Stimulated activated CD4-positive, alpha-beta T cell treated with anti-CD3 and anti-CD28 coated beads, Interleukin-4, amount 100 ng/mL, for 4 hours (primary cell): Measurements from ENCODE around the gene KAT2B.
A peak's percentile ranks its signal among the peaks of the same experiment; 100 is the strongest.

Experiments used
- DNase-seq, 2 experiments: peaks; one replicate each; pipeline ENCODE4 v3.0.0-alpha.2; 2020

KAT2B gene

GRCh38 chr3:20066850-20067617 is 26.8 kb downstream of the KAT2B start:
- DNase-seq, result no peak

GRCh38 chr3:20068512-20069177 is 28.4 kb downstream of the KAT2B start:
- no peak for DNase-seq

GRCh38 chr3:20069178-20069532 is 28.9 kb downstream of the KAT2B start:
- DNase-seq, result no peak

DNA sequence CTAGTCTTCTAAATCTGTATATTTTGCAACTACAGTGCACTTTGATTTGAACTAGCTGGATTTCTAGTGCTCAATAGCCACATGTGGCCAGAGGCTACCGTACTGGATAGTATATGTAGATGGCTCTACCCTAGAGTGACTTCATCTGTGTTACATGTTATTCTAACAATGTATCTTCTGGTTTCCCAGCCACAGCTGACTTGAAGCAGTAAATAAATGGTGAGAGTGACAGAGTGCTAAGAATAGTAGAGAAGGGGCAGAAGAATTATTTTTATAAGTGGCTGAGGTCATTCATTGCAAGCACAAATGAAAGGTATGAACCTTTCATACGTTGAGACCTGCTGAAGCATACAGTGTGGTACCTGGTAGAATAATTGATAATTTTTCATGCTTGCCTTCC is 30.9 kb downstream of the KAT2B start:
- no peak for DNase-seq

- DNase-seq, result no peak
Measured at GRCh38 chr3:20072422-20072821, 32.2 kb downstream of the KAT2B start.

GRCh38 chr3:20073068-20073467 is 32.8 kb downstream of the KAT2B start:
- DNase-seq, result no peak

- no peak for DNase-seq
Measured at GRCh38 chr3:20073683-20074082, 33.4 kb downstream of the KAT2B start.

GRCh38 chr3:20074226-20075063 is 34.2 kb downstream of the KAT2B start:
- DNase-seq, result no peak

DNA sequence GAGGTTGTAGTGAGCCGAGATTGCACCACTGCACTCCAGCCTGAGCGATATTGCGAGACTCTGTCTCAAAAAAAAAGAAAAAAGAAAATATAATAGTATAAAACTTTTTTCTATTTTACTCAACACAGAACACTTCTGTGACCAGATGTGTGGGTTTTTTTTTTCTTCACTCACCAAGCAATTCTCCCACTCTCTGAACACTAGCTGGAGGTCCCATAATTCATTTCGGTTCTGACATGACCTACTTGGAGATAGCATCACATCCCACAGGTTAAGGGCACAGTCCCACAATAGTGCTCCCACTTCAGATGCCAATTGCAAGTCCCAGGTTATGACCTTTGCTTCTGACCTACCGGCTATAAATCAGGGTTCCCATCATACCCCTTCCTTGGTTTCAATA is 35.0 kb downstream of the KAT2B start:
- DNase-seq, result no peak

- DNase-seq, result no peak
Measured at GRCh38 chr3:20076296-20076997, 36.2 kb downstream of the KAT2B start.

DNA sequence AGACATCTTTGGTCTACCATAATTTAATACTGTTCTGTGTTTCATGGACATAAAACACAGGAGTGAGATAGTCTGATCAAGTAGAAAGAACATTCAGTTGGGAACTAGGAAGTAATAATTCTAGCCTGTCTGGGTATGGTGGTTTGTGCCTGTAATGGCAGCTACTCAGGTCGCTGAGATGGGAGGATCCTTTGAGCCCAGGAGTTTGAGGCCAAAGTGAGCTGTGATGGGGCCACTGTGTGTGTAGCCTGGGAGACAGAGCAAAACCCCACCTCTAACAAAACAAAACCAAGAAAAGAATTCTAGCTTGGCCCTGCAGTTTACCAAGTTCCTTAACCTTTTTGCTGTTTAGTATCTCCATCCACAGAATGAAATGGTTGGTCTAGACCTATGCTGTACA is 36.8 kb downstream of the KAT2B start:
- no peak for DNase-seq

- no peak for DNase-seq
Measured at GRCh38 chr3:20078194-20078714, 38.0 kb downstream of the KAT2B start.

DNA sequence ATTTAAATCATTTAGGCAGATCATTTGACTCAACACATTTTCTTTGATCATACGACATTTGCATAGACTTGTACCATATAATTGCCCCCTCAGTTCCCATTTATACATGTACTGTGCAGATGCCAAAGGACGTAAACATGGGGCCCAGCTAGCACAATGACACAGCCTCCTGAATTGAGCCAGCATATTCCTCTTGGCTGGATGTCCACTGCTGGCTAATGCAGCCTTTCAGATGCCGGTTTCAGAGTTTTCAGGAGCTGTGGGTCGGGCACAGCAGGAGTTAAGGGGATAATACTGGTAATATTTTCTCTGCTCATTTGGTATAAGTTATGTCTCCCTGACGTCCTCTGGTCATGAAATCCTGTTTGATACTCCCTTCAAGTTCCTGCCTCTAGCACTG is 39.4 kb downstream of the KAT2B start:
- no peak for DNase-seq

- DNase-seq, result peak in 1 of 2 experiments; percentile 8
Measured at GRCh38 chr3:20080956-20081554, 40.8 kb downstream of the KAT2B start.

DNA sequence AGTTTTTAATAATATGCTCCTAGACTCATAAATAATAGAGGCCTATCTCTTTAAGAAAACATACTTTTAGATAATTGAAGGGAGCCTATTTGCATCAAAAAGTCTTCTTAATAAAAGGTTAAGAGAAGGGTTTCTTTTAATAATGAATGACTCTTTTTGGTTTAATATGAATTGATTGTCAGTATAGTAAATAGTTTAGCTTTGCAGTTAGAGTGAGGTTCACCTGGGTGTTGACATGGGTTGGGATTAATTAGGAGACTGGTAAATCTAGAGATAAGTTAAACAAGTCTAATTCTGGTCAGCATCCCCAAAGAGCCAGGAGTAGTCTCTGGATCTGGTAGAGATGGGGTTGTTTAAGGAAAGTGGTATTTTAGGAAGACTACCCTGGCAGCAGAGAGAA is 43.0 kb downstream of the KAT2B start:
- DNase-seq, result no peak

- no peak for DNase-seq
Measured at GRCh38 chr3:20083953-20084352, 43.7 kb downstream of the KAT2B start.

DNA sequence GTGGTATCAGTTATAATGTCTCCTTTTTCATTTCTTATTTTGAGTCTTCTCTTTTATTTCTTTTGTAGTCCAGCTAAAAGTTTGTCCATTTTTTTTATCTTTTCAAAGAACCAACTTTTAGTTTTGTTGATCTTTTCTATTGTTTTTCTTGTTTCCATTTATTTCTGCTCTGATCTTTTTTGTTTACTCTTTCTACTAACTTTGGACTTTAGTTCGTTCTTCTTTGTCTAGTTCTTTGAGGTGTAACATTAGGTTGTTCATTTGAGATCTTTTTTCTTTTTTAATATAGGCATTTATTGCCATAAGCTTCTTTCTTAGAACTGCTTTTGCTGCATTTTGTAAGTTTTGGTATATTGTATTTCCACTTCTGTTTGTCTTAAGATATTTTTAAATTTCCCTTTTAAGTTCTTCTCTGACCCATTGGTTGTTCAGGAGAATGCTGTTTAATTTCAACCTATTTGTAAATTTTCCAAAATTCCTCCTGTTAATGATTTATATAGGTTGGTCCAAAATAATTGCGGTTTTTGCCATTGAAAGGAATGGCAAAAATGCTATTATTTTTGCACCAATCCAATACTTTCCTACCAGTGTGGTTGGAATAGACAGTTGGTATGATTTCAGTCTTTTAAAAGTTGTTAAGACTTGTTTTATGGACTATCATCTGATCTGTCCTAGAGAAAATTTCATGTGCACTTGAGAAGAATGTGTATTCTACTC is 51.2 kb downstream of the KAT2B start:
- DNase-seq, result no peak

DNA sequence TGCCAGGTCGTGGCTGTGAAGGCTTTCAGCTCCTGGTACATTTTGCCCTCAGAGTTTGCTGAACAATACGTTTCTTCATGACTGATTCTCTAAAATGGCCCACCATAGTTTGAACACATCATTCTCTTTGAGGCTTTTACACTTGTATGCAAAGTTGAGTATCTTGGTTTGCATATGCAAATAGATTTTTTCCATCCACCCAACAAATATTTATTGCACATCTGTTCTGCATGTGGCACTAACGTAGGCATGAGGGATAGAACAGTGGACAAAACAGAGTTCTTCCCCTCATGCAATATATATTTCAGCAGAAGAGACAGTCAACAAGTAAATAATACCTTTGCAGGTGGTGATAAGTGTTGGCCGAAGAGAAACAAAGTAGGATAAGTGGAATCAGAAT is 55.2 kb downstream of the KAT2B start:
- DNase-seq, result no peak

GRCh38 chr3:20096135-20096685 is 56.0 kb downstream of the KAT2B start:
- DNase-seq, result no peak

DNA sequence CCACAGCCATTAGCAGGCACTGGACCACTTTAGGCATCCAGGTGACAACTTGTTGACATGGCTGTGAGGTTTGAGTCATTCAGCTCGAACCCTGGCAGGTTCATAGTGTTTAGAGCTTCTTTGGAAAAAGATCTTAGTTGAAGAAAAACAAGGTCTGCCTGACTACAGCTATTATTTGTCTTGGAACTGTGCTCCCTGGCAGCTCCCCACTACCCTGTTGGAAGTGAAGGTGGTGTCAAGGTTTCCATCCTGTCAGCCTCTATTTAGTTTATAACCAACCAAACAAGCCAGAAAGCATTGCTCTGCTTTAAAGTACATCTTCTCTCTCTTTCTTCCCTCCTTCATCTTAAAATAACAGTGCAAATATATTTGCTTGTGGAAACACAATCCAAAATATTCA is 56.8 kb downstream of the KAT2B start:
- DNase-seq, result no peak

GRCh38 chr3:20099060-20099459 is 58.8 kb downstream of the KAT2B start:
- DNase-seq, result no peak

DNA sequence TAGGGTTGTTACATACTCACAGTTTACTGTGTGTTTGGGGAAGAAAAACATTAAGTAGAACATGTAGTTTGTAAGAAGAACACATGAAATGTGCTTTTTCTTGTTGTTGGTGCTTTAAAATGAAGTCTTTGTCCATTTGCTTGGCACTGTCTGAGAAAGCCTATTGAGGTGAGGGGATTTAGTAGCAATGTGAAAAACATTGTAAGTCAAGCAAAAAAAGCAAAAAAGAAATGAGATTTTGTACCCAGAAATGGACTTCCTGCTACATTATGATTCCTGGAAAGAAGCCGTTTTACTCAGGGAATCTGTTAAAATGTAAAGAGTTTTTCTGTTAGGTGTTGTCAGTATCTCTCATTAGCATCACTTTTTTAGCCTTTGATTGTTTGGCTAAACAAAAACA is 59.9 kb downstream of the KAT2B start:
- no peak for DNase-seq
